MM.1S (cell line): Measurements from ENCODE around the gene ANKS1B.

Source experiments
- EZH2 ChIP-seq: fragments of 300-600 bp; sonication (generic); optimal IDR thresholded peaks from 2 replicates; pipeline ENCODE3; 2017; ENCODE audit warnings: low read depth, mild to moderate bottlenecking, antibody characterized with exemption, low read length, mixed read lengths
- EZH2phosphoT487 ChIP-seq: fragments of 300-600 bp; sonication (generic); IDR thresholded peaks from 2 replicates; pipeline ENCODE4 v1.6.1; 2018; ENCODE audit warnings: antibody characterized with exemption, low read length
- TF ChIP-seq, protein P1 (sequence below): fragments of 300-600 bp; sonication (generic); IDR thresholded peaks from 2 replicates; pipeline ENCODE4 v1.5.1; 2016; ENCODE audit warnings: antibody characterized with exemption, low read length, mixed read lengths

DNA sequence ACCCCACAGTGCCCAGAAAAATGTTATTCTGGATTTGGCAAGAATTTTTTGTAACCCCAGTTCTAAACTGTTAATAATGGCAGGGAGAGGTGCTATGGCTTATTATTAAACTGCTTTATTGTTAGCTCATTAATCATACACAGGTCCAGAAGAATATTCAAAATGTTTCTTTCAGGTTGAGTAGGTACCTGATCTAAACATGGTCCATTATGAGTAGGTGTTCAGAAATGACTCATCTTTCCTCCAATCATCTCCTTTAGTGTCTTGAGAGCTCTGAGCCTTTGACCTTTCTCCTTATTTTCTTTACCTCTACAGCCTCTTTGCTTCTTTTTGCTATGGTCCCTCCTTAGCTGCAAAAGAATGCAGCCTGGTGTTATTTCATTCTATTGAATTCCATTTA is 548.2 kb downstream of the ANKS1B start:
- TF ChIP-seq, protein P1, sequence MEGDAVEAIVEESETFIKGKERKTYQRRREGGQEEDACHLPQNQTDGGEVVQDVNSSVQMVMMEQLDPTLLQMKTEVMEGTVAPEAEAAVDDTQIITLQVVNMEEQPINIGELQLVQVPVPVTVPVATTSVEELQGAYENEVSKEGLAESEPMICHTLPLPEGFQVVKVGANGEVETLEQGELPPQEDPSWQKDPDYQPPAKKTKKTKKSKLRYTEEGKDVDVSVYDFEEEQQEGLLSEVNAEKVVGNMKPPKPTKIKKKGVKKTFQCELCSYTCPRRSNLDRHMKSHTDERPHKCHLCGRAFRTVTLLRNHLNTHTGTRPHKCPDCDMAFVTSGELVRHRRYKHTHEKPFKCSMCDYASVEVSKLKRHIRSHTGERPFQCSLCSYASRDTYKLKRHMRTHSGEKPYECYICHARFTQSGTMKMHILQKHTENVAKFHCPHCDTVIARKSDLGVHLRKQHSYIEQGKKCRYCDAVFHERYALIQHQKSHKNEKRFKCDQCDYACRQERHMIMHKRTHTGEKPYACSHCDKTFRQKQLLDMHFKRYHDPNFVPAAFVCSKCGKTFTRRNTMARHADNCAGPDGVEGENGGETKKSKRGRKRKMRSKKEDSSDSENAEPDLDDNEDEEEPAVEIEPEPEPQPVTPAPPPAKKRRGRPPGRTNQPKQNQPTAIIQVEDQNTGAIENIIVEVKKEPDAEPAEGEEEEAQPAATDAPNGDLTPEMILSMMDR, result no peak
- TF ChIP-seq EZH2 (no peak), EZH2phosphoT487 (no peak)
